Measurements from ENCODE around the gene LMO7. TPM values are rescaled to one million over a fixed set of nuclear protein-coding genes. Genes with fewer than 3 reads are reported as not detected.
A peak's percentile ranks its signal among the peaks of the same experiment; 100 is the strongest.
"Not testable (repeated sequence)": the region's sequence is repeated elsewhere in the genome, so short reads cannot be mapped to it uniquely, and the experiment has no call there.

The LMO7 gene
- polyA plus RNA-seq, 1 donor, result 149 TPM

DNA sequence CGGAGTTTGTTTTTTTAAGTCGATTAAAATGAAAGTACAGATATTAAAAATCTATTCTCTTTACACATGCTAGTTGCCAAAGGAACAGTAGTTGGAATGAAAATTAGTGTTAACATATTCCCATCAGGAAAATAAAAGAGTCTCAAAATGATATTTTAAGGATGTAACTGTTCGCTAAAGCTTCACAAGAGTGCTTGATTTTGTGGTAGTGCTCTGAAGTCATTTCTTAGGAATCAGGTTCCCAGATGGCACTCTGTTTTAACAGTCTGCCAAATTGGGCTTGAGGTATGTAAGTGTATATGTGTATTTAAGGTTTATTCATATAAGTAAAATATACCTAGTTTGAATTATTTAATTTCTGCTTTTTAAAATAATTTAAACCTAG, 128.8 kb downstream of the LMO7 start:
- Histone ChIP-seq H3K9me3 (ENCODE audit: control insufficient read depth, low read depth, low read length) (no peaks in the 10 kb centered on the region), H3K4me1 (ENCODE audit: control insufficient read depth, insufficient read depth, low read length) (peaks cover 26% of the 10 kb centered on the region), H3K4me3 (ENCODE audit: low read length) (no peak overlapping the region), H3K27me3 (ENCODE audit: control insufficient read depth, insufficient read depth, low read length) (no peaks in the 10 kb centered on the region), H3K27ac (ENCODE audit: low read length) (no peak overlapping the region), H3K36me3 (ENCODE audit: control insufficient read depth, insufficient read depth, low read length) (no peaks in the 10 kb centered on the region)
- DNase-seq, result no peak
- no CpG with 5 or more reads among the region's 3 CpGs for WGBS (ENCODE audit: insufficient coverage, low lambda C conversion rate)

DNA sequence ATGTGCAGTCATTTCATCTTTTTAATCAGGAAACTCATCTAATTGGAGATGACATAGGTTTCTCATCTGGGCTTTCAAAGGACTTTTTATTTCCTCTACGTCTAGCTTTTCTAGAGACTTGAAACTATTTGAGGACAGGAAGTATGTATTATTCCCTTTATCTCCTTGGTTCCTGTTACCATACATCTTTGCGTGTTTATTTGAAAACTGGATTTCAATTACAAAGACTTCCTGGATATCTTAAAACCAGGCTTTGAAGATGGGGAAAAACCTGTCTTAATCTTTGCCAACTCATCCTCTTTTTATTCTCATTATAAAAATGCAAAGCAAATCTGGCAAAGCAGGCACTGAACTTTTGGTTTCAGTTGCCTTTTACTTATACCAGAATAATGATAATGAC, 130.5 kb downstream of the LMO7 start:
- no peak for DNase-seq
- Histone ChIP-seq H3K4me1 (ENCODE audit: control insufficient read depth, insufficient read depth, low read length) (peaks cover 39% of the 10 kb centered on the region), H3K9me3 (ENCODE audit: control insufficient read depth, low read depth, low read length) (no peaks in the 10 kb centered on the region), H3K36me3 (ENCODE audit: control insufficient read depth, insufficient read depth, low read length) (no peaks in the 10 kb centered on the region), H3K27ac (ENCODE audit: low read length) (peak overlapping the region; percentile 58), H3K27me3 (ENCODE audit: control insufficient read depth, insufficient read depth, low read length) (no peaks in the 10 kb centered on the region), H3K4me3 (ENCODE audit: low read length) (no peak overlapping the region)
- 73% methylated on average over 2 of the region's 2 CpGs for WGBS (ENCODE audit: insufficient coverage, low lambda C conversion rate)

DNA sequence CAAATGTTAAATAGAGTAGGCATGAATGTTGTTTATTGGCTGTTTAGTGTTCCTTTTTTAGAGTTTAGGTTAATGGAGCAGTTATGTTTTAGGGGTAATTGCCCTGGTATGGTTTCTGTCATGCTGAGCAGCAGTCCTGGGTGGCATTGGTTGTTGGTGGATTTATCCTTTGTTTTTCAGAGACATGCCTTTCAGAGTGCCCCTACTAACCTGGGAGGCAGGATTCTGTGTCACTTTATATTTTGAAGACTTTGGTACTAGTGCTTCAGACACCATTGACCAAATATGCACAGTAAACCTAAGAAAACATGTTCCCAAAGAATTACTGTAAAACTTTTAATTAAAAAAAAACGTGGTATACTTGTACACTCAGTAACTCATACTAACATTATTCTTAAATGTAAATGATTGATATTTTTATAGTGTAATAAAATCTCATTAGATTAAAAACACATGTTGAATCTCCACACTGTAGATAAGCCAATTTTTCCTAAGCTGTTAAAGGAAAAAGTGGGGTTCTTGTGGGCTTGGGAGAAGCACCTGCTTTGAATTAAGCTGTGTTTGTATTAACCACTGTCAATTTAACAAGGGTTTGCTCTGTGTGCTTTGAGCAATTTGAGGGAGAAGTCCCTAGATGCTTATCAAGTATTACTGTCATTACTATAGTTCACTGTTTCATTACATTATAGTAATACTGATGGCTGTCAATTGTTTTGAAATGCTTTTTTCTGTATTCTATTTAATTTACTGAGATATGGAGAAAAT, 133.2 kb downstream of the LMO7 start:
- DNase-seq, result no peak
- H3K36me3 ChIP-seq (ENCODE audit: control insufficient read depth, insufficient read depth, low read length), result no peaks in the 10 kb centered on the region
- peak overlapping the region; percentile 77 for H3K27ac ChIP-seq (ENCODE audit: low read length)
- H3K27me3 ChIP-seq (ENCODE audit: control insufficient read depth, insufficient read depth, low read length), result no peaks in the 10 kb centered on the region
- H3K4me3 ChIP-seq (ENCODE audit: low read length), result no peak overlapping the region
- peaks cover 44% of the 10 kb centered on the region for H3K4me1 ChIP-seq (ENCODE audit: control insufficient read depth, insufficient read depth, low read length)
- no CpG with 5 or more reads among the region's 1 CpG for WGBS (ENCODE audit: insufficient coverage, low lambda C conversion rate)
- no peaks in the 10 kb centered on the region for H3K9me3 ChIP-seq (ENCODE audit: control insufficient read depth, low read depth, low read length)

DNA sequence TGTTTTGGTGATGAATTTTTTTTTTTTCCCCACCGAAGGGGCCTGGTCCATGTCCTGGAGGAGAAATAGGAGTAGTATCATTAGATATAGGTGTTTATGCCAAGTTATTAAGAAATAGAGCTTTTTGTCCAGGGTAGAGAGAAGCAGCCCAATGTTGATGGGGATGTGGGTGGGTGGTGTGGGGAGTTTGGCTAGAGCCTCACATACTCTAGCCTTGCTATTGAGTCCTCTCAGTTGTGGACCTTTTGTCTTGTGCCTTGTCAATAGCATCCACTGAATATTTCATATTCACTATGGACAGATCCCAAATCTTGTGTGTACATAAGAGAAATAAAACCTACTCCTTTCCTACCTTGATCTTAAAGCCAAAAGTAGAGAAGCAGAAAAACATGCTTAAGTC, 134.0 kb downstream of the LMO7 start:
- WGBS (ENCODE audit: insufficient coverage, low lambda C conversion rate), result no CpG with 5 or more reads among the region's 1 CpG
- no peaks in the 10 kb centered on the region for H3K27me3 ChIP-seq (ENCODE audit: control insufficient read depth, insufficient read depth, low read length)
- H3K27ac ChIP-seq (ENCODE audit: low read length), result peak overlapping the region; percentile 77
- no peak overlapping the region for H3K4me3 ChIP-seq (ENCODE audit: low read length)
- no peaks in the 10 kb centered on the region for H3K36me3 ChIP-seq (ENCODE audit: control insufficient read depth, insufficient read depth, low read length)
- DNase-seq, result no peak
- H3K4me1 ChIP-seq (ENCODE audit: control insufficient read depth, insufficient read depth, low read length), result peaks cover 44% of the 10 kb centered on the region
- H3K9me3 ChIP-seq (ENCODE audit: control insufficient read depth, low read depth, low read length), result no peaks in the 10 kb centered on the region

DNA sequence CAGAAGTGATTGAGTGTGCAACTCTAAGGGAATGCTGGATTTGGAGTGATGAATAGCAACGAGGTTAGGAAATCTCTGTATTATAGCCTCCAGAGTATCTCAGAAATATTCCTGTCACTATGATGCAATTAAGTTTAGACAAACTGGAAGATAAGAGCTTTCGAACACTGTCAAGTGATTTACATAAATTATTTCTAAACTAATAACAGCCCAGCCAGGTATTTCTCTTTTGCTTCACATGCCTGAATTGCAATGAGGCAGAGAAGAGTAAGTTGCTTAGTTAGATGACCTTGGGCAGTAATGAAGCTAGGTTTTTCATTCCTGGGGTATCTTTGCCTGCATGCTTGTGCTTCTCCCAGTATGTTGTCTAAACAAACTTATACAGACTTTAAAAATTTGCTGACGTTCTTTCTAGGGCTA, 134.5 kb downstream of the LMO7 start:
- no peak overlapping the region for H3K4me3 ChIP-seq (ENCODE audit: low read length)
- DNase-seq, result peak in 1 of 2 donors; percentile 53
- no peaks in the 10 kb centered on the region for H3K36me3 ChIP-seq (ENCODE audit: control insufficient read depth, insufficient read depth, low read length)
- no peaks in the 10 kb centered on the region for H3K27me3 ChIP-seq (ENCODE audit: control insufficient read depth, insufficient read depth, low read length)
- H3K4me1 ChIP-seq (ENCODE audit: control insufficient read depth, insufficient read depth, low read length), result peaks cover 44% of the 10 kb centered on the region
- WGBS (ENCODE audit: insufficient coverage, low lambda C conversion rate), result no CpG with 5 or more reads among the region's 3 CpGs
- peak overlapping the region; percentile 77 for H3K27ac ChIP-seq (ENCODE audit: low read length)
- H3K9me3 ChIP-seq (ENCODE audit: control insufficient read depth, low read depth, low read length), result no peaks in the 10 kb centered on the region

DNA sequence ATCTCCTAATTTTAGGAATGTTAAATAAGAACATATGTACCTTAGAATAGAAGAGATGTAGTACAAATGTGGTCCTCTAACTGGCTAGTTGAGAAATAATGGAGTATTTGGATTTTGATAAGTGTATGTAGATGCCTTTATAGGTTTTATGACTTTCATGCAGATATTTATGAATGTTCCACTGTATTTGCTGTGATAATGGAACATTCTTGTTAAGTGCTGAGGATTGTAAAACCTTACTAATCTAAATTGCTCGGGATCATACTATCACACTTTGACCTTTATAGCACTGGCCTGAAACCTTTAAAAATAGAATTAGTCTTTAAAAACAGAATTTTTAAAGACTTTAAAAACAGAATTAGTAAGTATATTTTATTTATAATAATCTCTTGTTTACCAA, 135.1 kb downstream of the LMO7 start:
- Histone ChIP-seq H3K27me3 (ENCODE audit: control insufficient read depth, insufficient read depth, low read length) (no peaks in the 10 kb centered on the region), H3K9me3 (ENCODE audit: control insufficient read depth, low read depth, low read length) (no peaks in the 10 kb centered on the region), H3K36me3 (ENCODE audit: control insufficient read depth, insufficient read depth, low read length) (no peaks in the 10 kb centered on the region), H3K4me1 (ENCODE audit: control insufficient read depth, insufficient read depth, low read length) (peaks cover 44% of the 10 kb centered on the region), H3K27ac (ENCODE audit: low read length) (peak overlapping the region; percentile 77), H3K4me3 (ENCODE audit: low read length) (no peak overlapping the region)
- 11% methylated on average over 1 of the region's 1 CpG for WGBS (ENCODE audit: insufficient coverage, low lambda C conversion rate)
- peak; percentile 51 to 70 for DNase-seq

DNA sequence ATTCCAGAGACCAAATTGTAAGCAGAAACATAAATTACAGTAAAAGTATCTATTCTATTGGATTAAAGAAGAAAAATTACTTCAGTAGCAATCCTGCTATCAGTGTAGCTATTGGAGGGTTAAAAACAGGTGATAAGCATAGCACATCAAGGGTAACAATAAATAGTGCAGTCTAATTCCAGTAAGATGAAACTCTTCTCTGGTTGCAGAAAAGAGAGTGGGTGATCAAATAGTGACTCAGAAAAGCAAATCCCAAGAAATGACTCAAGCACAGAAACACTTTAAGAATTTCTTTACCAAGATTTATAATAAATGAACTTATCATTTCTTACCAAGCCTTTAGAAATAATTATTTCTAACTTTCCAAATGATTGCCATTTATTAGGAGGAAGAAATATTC, 135.7 kb downstream of the LMO7 start:
- H3K4me1 ChIP-seq (ENCODE audit: control insufficient read depth, insufficient read depth, low read length), result peaks cover 40% of the 10 kb centered on the region
- DNase-seq, result peak in 1 of 2 donors; percentile 50

DNA sequence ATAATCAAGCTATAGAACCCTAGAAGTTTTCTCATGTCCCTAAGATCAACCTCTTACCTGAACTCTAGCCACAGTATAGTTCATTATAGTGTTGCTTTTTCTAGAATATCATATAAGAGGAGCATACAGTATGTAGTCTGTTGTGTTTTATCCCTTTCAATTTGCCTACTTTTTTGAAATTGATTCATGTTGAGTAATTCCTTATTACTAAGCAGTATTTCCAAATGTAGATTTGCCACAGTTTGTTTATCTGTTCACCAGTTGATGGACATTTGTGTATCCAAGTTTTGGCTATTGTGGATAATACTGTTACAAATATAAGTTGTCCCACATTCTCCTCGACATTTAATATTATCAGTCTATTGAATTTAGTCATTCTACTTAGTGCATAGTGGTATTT, 138.0 kb downstream of the LMO7 start:
- no peak overlapping the region for H3K4me3 ChIP-seq (ENCODE audit: low read length)
- DNase-seq, result no peak
- no peaks in the 10 kb centered on the region for H3K9me3 ChIP-seq (ENCODE audit: control insufficient read depth, low read depth, low read length)
- 100% methylated on average over 1 of the region's 1 CpG for WGBS (ENCODE audit: insufficient coverage, low lambda C conversion rate)
- peaks cover 5% of the 10 kb centered on the region for H3K36me3 ChIP-seq (ENCODE audit: control insufficient read depth, insufficient read depth, low read length)
- H3K4me1 ChIP-seq (ENCODE audit: control insufficient read depth, insufficient read depth, low read length), result peaks cover 30% of the 10 kb centered on the region
- peak overlapping the region; percentile 15 for H3K27ac ChIP-seq (ENCODE audit: low read length)
- no peaks in the 10 kb centered on the region for H3K27me3 ChIP-seq (ENCODE audit: control insufficient read depth, insufficient read depth, low read length)

More for the DNA sequence above, 135.7 kb downstream of the LMO7 start:
- peak overlapping the region; percentile 77 for H3K27ac ChIP-seq (ENCODE audit: low read length)
- H3K27me3 ChIP-seq (ENCODE audit: control insufficient read depth, insufficient read depth, low read length), result no peaks in the 10 kb centered on the region
- H3K9me3 ChIP-seq (ENCODE audit: control insufficient read depth, low read depth, low read length), result no peaks in the 10 kb centered on the region
- H3K36me3 ChIP-seq (ENCODE audit: control insufficient read depth, insufficient read depth, low read length), result no peaks in the 10 kb centered on the region
- H3K4me3 ChIP-seq (ENCODE audit: low read length), result no peak overlapping the region

DNA sequence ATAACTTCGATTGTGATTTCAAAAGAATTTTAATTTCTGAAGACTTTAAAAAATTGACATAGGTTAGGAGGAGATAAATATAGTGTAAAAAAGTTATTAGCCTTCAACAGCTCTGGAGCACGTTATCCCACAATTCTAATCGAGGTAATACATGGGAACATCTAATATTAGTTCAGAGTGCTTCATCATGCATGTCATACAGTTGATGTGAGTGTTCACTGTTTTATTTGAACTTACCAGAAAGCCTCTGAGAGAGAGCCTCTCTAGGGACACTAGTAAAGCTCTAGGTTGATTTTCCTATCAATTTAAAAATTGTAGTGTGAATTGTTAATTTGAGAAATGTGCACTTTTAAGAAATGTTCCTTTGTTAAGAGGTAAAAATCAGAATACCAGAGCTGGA, 140.4 kb downstream of the LMO7 start:
- H3K4me3 ChIP-seq (ENCODE audit: low read length), result no peak overlapping the region
- H3K27ac ChIP-seq (ENCODE audit: low read length), result no peak overlapping the region
- no peaks in the 10 kb centered on the region for H3K27me3 ChIP-seq (ENCODE audit: control insufficient read depth, insufficient read depth, low read length)
- no peaks in the 10 kb centered on the region for H3K9me3 ChIP-seq (ENCODE audit: control insufficient read depth, low read depth, low read length)
- 100% methylated on average over 1 of the region's 3 CpGs for WGBS (ENCODE audit: insufficient coverage, low lambda C conversion rate)
- peaks cover 10% of the 10 kb centered on the region for H3K4me1 ChIP-seq (ENCODE audit: control insufficient read depth, insufficient read depth, low read length)
- DNase-seq, result no peak
- peaks cover 5% of the 10 kb centered on the region for H3K36me3 ChIP-seq (ENCODE audit: control insufficient read depth, insufficient read depth, low read length)

DNA sequence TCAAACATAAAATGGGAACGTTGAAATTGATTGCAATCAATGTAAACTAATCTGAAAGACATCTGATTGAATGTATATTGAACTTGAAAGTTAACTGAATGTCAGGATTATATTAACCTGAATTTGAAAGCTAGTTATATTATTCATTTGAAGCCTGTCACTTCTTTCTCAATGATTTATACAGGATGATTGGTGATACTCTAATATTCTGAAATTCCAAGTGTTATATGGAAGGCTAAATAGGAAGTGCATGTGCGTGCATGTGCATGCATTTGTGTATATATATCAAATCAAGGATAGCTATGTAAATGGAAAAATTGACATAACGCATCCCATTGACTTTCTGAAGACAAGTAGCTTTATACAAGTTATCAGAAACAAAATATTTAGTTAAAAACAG, 143.3 kb downstream of the LMO7 start:
- Histone ChIP-seq H3K36me3 (ENCODE audit: control insufficient read depth, insufficient read depth, low read length) (peaks cover 5% of the 10 kb centered on the region), H3K27ac (ENCODE audit: low read length) (no peak overlapping the region), H3K9me3 (ENCODE audit: control insufficient read depth, low read depth, low read length) (no peaks in the 10 kb centered on the region), H3K4me3 (ENCODE audit: low read length) (no peak overlapping the region), H3K27me3 (ENCODE audit: control insufficient read depth, insufficient read depth, low read length) (no peaks in the 10 kb centered on the region), H3K4me1 (ENCODE audit: control insufficient read depth, insufficient read depth, low read length) (peaks cover 2% of the 10 kb centered on the region)
- WGBS (ENCODE audit: insufficient coverage, low lambda C conversion rate), result 100% methylated on average over 1 of the region's 3 CpGs
- DNase-seq, result no peak

DNA sequence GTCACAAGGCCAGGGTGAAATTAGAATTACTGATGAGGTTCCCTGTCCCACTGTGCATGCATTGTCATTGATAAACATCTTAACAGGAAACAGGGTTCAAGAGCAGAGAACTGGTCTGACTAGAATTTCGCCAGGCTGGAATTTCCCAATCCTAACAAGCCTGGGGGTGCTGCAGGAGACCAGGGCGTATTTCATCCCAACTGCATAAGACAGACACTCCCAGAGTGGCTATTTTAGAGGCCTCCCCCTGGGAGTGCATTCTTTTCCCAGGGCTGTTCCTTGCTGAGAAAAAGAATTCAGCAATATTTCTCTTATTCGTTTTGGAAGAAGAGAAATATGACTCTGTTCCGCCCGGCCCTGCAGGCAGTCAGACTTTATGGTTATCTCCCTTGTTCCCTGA, 144.0 kb downstream of the LMO7 start:
- not testable (repeated sequence) for H3K27me3 ChIP-seq (ENCODE audit: control insufficient read depth, insufficient read depth, low read length); H3K4me1 ChIP-seq (ENCODE audit: control insufficient read depth, insufficient read depth, low read length); H3K9me3 ChIP-seq (ENCODE audit: control insufficient read depth, low read depth, low read length); H3K4me3 ChIP-seq (ENCODE audit: low read length); H3K36me3 ChIP-seq (ENCODE audit: control insufficient read depth, insufficient read depth, low read length); H3K27ac ChIP-seq (ENCODE audit: low read length)
- no CpG with 5 or more reads among the region's 5 CpGs for WGBS (ENCODE audit: insufficient coverage, low lambda C conversion rate)
- peak in 1 of 2 donors; percentile 17 for DNase-seq
